C4-2B (cell line): ENCODE results near the gene SLC44A1.

Source experiments
- ZFX ChIP-seq: fragments of 450-650 bp; IDR thresholded peaks from 2 replicates; pipeline ENCODE4 v1.6.1; 2017
- TF ChIP-seq, protein P1 (sequence below): fragments of 450-650 bp; conservative IDR thresholded peaks from 2 replicates; pipeline ENCODE4 v1.5.1; 2017; ENCODE audit warnings: mild to moderate bottlenecking

DNA sequence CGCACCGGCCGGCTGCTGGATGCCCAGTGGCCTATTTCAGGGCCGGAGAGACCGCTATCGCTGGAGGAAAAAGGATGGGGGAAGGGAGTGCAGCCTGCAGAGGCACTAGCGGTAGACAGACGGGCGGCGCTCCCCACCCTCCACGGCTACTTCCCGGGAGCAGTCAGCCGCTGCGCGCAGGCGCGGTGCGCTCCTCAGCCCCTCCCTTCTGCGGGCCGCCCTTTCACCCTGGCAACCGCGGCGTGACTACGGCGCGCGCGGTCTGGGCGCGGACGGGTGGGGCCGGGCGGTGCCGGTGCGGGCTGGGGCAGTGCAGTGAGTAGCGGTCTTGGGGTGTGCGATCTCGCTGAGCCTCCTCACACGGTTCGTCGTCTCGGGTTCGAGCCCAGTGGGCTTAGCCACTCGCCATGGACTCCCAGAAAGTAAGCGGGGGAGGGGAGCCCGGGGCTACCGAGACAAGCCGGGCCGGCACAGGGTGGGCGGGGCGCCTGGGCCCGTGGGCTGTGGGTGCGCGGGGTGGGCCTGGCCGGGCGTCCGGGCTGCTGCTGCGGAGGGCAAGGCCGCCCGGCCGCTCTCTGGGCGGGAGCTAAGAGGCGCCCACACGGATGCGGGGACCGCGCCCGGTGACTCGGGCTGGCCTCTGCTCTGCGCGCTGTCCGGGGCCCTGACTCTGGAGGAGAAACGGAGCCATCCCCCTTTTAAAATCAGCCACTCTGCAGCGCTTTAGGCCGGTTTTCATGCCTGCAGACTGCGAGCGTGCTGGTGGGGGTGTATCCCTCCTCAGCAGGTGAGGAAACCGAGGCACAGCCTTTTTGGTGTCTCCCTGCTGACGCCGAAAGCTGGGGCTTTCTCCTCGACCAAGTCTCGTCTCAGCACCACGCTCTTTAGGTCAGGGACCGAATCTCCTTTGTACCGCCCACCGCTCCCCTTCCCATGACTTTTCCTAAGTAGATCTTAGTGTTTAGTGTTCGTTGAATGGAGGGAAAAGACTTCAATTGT, 203.7 kb downstream of the SLC44A1 start, which contains the start of gene FSD1L:
- TF ChIP-seq, protein P1, sequence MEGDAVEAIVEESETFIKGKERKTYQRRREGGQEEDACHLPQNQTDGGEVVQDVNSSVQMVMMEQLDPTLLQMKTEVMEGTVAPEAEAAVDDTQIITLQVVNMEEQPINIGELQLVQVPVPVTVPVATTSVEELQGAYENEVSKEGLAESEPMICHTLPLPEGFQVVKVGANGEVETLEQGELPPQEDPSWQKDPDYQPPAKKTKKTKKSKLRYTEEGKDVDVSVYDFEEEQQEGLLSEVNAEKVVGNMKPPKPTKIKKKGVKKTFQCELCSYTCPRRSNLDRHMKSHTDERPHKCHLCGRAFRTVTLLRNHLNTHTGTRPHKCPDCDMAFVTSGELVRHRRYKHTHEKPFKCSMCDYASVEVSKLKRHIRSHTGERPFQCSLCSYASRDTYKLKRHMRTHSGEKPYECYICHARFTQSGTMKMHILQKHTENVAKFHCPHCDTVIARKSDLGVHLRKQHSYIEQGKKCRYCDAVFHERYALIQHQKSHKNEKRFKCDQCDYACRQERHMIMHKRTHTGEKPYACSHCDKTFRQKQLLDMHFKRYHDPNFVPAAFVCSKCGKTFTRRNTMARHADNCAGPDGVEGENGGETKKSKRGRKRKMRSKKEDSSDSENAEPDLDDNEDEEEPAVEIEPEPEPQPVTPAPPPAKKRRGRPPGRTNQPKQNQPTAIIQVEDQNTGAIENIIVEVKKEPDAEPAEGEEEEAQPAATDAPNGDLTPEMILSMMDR, result no peak; the same call in 1 of the 2 replicates
- peak; percentile 51 for TF ChIP-seq ZFX
